ENCODE results near the gene MACROD2.

- TF ChIP-seq CTCF (conservative IDR thresholded peaks at IDR 0.05) (no peak), ZFX (IDR thresholded peaks at IDR 0.05) (no peak)
Observed at GRCh38 chr20:14924433-14924832, 929.1 kb downstream of the MACROD2 start.
